Pancreas (tissue), 10 donors: Measurements from ENCODE around the gene NOS3. TPM values are rescaled to one million over a fixed set of nuclear protein-coding genes. Genes with fewer than 3 reads are reported as not detected.

Source experiments
- ATAC-seq, 4 donors: fragments of 200-7000 bp; cut with Tn5 transposase; one replicate each; pipeline versions ENCODE4 v1.8.0 to v1.9.1; 2020; ENCODE audit warnings: mild to moderate bottlenecking in 4 of 4, moderate library complexity in 4 of 4
- DNase-seq, 6 donors: peaks; one replicate each; pipeline ENCODE4 v3.0.0-alpha.2; 2020
- FAIRE-seq: peaks from 2 replicates; lab custom pipeline; 2012; peaks lifted over from hg19 to GRCh38; lab: Jason Lieb, UNC
- H3K27ac ChIP-seq, 4 donors: fragments of 200-600 bp; sonication (generic); 1 replicate in 3 of 4; 2 replicates in 1 of 4; pipeline versions ENCODE4 v1.5.0 to v1.8.0; 2020
- H3K27me3 ChIP-seq, 4 donors: fragments of 200-600 bp; one replicate each; pipeline ENCODE4 v1.8.0; 2021
- H3K36me3 ChIP-seq, 3 donors: fragments of 200-600 bp; sonication (generic) in 1 of 3; one replicate each; pipeline versions ENCODE4 v1.5.0 to v1.8.0; 2020 to 2021
- H3K4me1 ChIP-seq, 3 donors: fragments of 200-600 bp; one replicate each; pipeline ENCODE4 v1.8.0; 2021
- H3K4me3 ChIP-seq, 4 donors: fragments of 200-600 bp; sonication (generic) in 2 of 4; one replicate each; pipeline versions ENCODE4 v1.5.0 to v1.8.0; 2020 to 2021
- H3K9me3 ChIP-seq, 4 donors: fragments of 200-600 bp; one replicate each; pipeline ENCODE4 v1.8.0; 2021
- WGBS, 2 donors: extraction: QIAGEN DNeasy Blood & Tissue Kit; methylation state at CpG; one replicate each; pipeline ENCODE4 v1.1.7; 2013; 5-methylcytosine and 5-hydroxymethylcytosine counted together
- intact Hi-C, 3 donors: fragments of 100-400 bp; cut with DNase I; formaldehyde crosslinking; loops; one replicate each; pipeline versions ENCODE4 v1.11.1 to v1.14.2; 2022
- polyA plus RNA-seq, 2 donors: library from polyadenylated mRNA; stranded (reverse); fragments of 200-250 nt; gene quantifications; one replicate each; pipeline ENCODE4 v1.2.3, GENCODE V29; 2013
- total RNA-seq, 6 donors: library from RNA; stranded (reverse); fragmentation: NEBNext Ultra II Directional in 4 of 6; extraction: Animal tissue kit (Norgen Biotek cat#: 25700) in 4 of 6; gene quantifications; one replicate each; pipeline versions ENCODE4 v1.2.1 to v1.2.4, GENCODE V29; 2021 to 2023
- TF ChIP-seq, protein P1 (sequence below), 4 donors: fragments of 200-600 bp; sonication (generic) in 3 of 4; IDR thresholded peaks; one replicate each; pipeline versions ENCODE4 v1.5.0 to v1.8.0; 2021; ENCODE audit warnings: antibody characterized with exemption in 4 of 4
- donor health status: healthy with polysubstance abuse.
- donor health status: DM: no; HTN: no; CAD: no; lungs with moderate emphysema.
- donor health status: DM: no; HTN: no; CAD: no.
- donor health status: control.
- donor health status: control.
- donor health status: Bipolar disorder and iron deficiency.
- donor health status: DM: yes; HTN: yes; CAD: no.
- donor health status: DM: no; HTN: no; CAD: no.
- donor health status: DM: no; HTN: no; CAD: no.
- donor health status: DM: yes; HTN: yes; CAD: no.

The NOS3 gene
- total and polyA plus RNA-seq, 8 donors, result 1.0 to 12.5 (median 3.5) TPM

DNA sequence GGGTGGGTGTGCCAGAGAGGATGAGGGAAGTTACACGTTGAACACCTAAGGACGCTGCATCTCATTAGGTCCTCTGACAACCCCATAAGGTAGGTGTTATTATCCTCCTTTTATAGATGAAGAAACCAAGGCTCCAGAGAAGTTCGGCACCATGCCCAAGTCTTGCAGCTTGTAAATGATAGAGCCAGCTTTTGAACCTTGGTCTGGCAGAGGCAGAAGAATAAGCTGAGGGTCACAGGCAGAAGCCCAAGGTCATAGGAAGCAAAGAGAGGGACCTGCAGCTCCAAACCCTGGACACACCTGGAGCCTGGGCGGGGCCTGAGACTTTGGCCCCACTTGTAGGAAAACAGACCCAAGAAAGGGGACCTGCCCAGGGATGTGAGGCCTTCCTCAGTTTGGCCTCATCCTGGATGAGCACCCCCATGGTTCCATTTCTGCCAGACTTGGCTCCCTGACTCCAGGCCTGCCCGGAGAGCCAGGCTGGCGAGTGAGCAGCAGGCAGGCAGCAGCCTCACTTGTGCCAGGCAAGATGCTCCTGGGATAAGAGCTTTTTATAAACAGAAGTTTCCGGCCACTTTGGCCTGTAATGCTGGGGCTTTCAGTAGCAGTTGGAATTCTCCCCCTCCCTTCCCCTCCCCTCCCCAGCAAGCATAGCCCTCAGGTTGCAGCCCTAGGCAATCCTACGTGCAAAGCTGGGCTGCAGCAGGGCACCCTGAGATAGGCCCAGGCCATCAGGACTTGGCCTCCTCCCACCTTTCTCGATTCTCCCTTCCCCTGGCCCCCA, 15.1 kb upstream of the NOS3 start:
- no peaks in the 10 kb centered on the region for H3K36me3 ChIP-seq
- peak overlapping the region in 2 of 4 donors; percentile 57 to 60 for H3K4me3 ChIP-seq
- FAIRE-seq (no peak), DNase-seq (peak in 1 of 6 donors; percentile 34), ATAC-seq (no peak)
- no peaks in the 10 kb centered on the region for H3K4me1 ChIP-seq
- peaks cover 0 to 6% (median 0%) of the 10 kb centered on the region in 4 donors for H3K27me3 ChIP-seq
- no peaks in the 10 kb centered on the region for H3K9me3 ChIP-seq
- no peak overlapping the region for H3K27ac ChIP-seq
- TF ChIP-seq, protein P1, sequence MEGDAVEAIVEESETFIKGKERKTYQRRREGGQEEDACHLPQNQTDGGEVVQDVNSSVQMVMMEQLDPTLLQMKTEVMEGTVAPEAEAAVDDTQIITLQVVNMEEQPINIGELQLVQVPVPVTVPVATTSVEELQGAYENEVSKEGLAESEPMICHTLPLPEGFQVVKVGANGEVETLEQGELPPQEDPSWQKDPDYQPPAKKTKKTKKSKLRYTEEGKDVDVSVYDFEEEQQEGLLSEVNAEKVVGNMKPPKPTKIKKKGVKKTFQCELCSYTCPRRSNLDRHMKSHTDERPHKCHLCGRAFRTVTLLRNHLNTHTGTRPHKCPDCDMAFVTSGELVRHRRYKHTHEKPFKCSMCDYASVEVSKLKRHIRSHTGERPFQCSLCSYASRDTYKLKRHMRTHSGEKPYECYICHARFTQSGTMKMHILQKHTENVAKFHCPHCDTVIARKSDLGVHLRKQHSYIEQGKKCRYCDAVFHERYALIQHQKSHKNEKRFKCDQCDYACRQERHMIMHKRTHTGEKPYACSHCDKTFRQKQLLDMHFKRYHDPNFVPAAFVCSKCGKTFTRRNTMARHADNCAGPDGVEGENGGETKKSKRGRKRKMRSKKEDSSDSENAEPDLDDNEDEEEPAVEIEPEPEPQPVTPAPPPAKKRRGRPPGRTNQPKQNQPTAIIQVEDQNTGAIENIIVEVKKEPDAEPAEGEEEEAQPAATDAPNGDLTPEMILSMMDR (IDR thresholded peaks at IDR 0.05), result no peak
- 80% methylated on average over 9 of the region's 9 CpGs for WGBS, 2 donors
- intact Hi-C loops, result no loop called here

DNA sequence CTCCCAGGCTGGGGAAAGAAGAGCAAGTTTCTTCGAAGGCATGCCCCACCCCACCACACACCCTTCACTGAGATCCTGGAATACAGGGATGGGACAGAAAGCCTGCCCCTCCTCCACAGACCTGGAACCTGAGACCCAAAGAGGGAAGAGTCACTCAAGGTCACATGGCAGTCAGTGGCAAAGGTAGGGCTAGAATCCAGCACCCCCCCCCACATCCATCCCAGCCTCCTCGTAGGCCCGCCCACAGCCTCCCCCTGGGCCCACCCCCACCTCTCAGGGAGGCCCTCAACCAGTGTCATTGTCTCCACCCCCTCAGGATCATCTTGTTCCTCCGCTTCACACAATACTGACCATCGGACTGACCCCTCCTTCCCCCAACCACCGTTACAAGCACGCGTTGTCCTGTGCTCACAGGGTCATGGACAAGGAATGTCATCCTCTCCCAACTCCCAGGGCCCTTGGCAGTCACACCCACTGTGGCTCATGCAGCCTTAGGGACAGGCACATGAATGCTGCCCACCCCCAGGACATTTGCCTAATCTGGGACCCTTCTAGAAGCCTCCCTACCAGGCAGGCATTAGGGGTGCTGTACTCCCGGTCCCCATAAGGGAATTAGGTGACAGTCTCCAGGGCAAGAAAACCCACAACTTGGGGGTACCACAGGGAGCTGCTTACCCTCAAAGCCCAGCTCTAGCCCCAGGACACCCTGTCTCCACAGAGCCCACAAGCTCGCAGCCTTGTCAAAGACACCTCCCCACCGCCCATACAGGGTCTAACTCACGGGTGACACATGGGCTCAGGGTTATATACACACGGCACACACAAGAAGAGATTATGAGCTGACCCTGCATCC, 14.1 kb upstream of the NOS3 start:
- Histone ChIP-seq H3K4me3 (peak overlapping the region in 1 of 4 donors; percentile 27), H3K9me3 (no peaks in the 10 kb centered on the region), H3K4me1 (no peaks in the 10 kb centered on the region), H3K27ac (no peak overlapping the region), H3K36me3 (no peaks in the 10 kb centered on the region), H3K27me3 (peaks cover 0 to 6% (median 0%) of the 10 kb centered on the region in 4 donors)
- 53 to 58% methylated on average over 13 of the region's 13 CpGs for WGBS, 2 donors
- FAIRE-seq (no peak), ATAC-seq (peak in 2 of 4 donors; percentile 7 to 8), DNase-seq (peak in 1 of 6 donors; percentile 32)
- intact Hi-C loops, result no loop called here
- TF ChIP-seq, protein P1 (IDR thresholded peaks at IDR 0.05), result no peak

DNA sequence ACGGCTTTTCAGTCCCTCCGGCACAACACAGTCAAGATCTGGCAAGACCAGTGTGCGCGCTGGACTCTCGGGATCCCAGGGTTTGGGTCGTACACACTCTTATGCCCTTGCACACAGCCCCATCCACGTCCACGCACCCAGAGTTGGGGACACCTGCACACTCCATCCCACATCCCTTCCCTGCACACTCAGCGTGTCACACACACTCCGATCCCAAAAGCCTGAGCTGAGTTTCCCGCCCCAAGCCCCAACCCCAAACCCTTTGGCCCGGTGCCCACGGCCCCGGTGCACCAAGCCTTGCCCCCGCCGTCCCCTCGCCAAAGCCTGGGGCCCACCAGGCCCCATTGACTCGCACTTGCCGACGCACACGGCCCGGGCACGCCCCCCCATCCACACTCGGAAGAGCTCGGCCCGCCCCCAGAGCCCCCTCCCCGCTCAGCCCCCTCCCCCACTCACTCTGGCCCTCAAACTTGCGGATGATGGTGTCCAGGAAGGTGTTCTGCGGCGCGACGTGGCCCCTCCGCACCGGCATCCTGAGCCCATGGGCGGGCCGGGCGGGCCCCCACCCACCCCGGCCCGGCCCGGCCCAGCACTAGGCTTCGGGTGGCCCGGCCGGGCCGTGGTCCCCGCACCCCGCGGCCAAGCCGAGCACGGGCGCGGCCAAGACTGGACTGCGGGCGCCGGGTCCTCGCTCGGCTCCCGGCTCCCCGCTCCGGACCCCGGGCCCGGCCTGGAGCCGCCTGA, 13.3 kb upstream of the NOS3 start:
- ATAC-seq (no peak), DNase-seq (peak in 1 of 6 donors; percentile 74), FAIRE-seq (no peak)
- Histone ChIP-seq H3K36me3 (no peaks in the 10 kb centered on the region), H3K4me3 (peak overlapping the region in 2 of 4 donors; percentile 27 to 29), H3K27ac (no peak overlapping the region), H3K4me1 (no peaks in the 10 kb centered on the region), H3K9me3 (no peaks in the 10 kb centered on the region), H3K27me3 (peaks cover 0 to 6% (median 0%) of the 10 kb centered on the region in 4 donors)
- WGBS, 2 donors, result 5 to 7% methylated on average over 49 to 62 of the region's 62 CpGs
- TF ChIP-seq, protein P1 (IDR thresholded peaks at IDR 0.05), result no peak
- intact Hi-C loops, result no loop called here

DNA sequence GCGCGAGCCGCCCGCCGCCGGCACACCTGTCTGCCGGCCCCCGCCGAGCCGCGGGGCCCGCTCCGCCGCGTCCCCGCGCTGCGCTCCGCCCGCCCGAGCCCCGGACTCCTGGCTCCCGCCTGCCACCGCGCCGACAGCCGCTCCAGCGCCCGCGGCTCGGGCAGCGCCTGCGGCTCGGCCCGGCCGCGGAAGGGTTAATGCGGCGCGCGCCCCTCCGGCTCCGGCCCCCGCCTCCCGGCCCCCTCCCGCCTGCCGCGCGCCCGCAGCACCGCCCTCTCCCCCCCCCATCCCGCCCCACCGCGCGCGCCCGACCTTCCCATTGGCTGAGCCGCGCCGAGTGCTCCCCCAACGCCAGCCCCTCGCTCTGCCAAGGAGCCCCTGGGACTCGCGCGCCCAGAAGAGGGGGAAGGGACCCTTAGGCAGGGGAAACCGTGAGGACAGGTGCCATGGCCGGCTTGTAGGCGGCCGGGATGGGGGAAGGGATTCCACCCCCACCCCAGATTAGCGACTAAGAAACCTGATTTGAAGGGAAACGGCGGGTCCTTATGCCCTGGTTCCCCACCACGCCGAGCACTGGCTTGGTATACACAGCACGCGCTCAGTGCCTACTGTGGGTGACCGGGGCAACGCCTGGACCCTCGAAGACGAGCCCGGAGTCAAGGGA, 12.6 kb upstream of the NOS3 start, which contains the start of gene KCNH2:
TSS of gene KCNH2 (minus strand) at position 196 of the 664 bp plus-strand sequence. CDS start 408 bp downstream, outside the sequence.
- ATAC-seq, result peak; percentile 22 to 55 (median 50)
- peak in 1 of 6 donors; percentile 74 for DNase-seq

More for the DNA sequence above, 12.6 kb upstream of the NOS3 start, which contains the start of gene KCNH2:
- H3K27ac ChIP-seq, result no peak within 1 kb of the TSS
- H3K9me3 ChIP-seq, result no peaks in the 10 kb centered on the region
- H3K27me3 ChIP-seq, result peaks cover 0 to 6% (median 0%) of the 10 kb centered on the region in 4 donors
- FAIRE-seq, result no peak
- no peaks in the 10 kb centered on the region for H3K4me1 ChIP-seq
- TF ChIP-seq, protein P1 (IDR thresholded peaks at IDR 0.05), result no peak
- peak within 1 kb of the TSS in 2 of 4 donors; percentile 29 to 30 for H3K4me3 ChIP-seq
- intact Hi-C loops, result no loop called here
- WGBS, 2 donors, result 1 to 3% methylated on average over 29 to 81 of the region's 81 CpGs
- H3K36me3 ChIP-seq, result no peaks in the 10 kb centered on the region
